GOT3 (cell line): ENCODE results near the gene RUNX2.
"Not testable (repeated sequence)": the region's sequence is repeated elsewhere in the genome, so short reads cannot be mapped to it uniquely, and the experiment has no call there.

Experiments
- DNase-seq: peaks from one replicate; lab custom pipeline; 2025; ENCODE audit warnings: mixed read lengths; lab: John Stamatoyannopoulos, UW

RUNX2 gene

GRCh38 chr6:45555981-45556771 lies 228.0 kb downstream of the RUNX2 start:
- DNase-seq: no peak

- DNase-seq: no peak
These were observed 228.7 kb downstream of the RUNX2 start for GRCh38 chr6:45556828-45557227.

GRCh38 chr6:45557454-45557853 lies 229.3 kb downstream of the RUNX2 start:
- no peak for DNase-seq

- DNase-seq: no peak
These were observed 230.7 kb downstream of the RUNX2 start for GRCh38 chr6:45558858-45559257.

- not testable (repeated sequence) for DNase-seq
These were observed 232.2 kb downstream of the RUNX2 start for GRCh38 chr6:45560321-45560820.

GRCh38 chr6:45562171-45562570 lies 234.0 kb downstream of the RUNX2 start:
- DNase-seq: no peak

- no peak for DNase-seq
These were observed 234.9 kb downstream of the RUNX2 start for GRCh38 chr6:45563041-45563440.

- DNase-seq: no peak
These were observed 235.7 kb downstream of the RUNX2 start for GRCh38 chr6:45563844-45564243.

- DNase-seq: no peak
These were observed 238.8 kb downstream of the RUNX2 start for GRCh38 chr6:45566882-45567281.

GRCh38 chr6:45567879-45568278 lies 239.7 kb downstream of the RUNX2 start:
- DNase-seq: no peak

GRCh38 chr6:45568626-45569025 lies 240.5 kb downstream of the RUNX2 start:
- DNase-seq: no peak

GRCh38 chr6:45569210-45569945 lies 241.2 kb downstream of the RUNX2 start:
- DNase-seq: no peak

GRCh38 chr6:45571159-45571558 lies 243.0 kb downstream of the RUNX2 start:
- no peak for DNase-seq

- no peak for DNase-seq
These were observed 244.7 kb downstream of the RUNX2 start for GRCh38 chr6:45572833-45573232.

- DNase-seq: no peak
These were observed 245.9 kb downstream of the RUNX2 start for GRCh38 chr6:45574014-45574461.

- no peak for DNase-seq
These were observed 246.8 kb downstream of the RUNX2 start for GRCh38 chr6:45574885-45575284.

- DNase-seq: no peak
These were observed 248.8 kb downstream of the RUNX2 start for GRCh38 chr6:45576648-45577624.

- no peak for DNase-seq
These were observed 249.8 kb downstream of the RUNX2 start for GRCh38 chr6:45577836-45578504.

- no peak for DNase-seq
These were observed 256.0 kb downstream of the RUNX2 start for GRCh38 chr6:45584127-45584526.

- DNase-seq: no peak
These were observed 258.4 kb downstream of the RUNX2 start for GRCh38 chr6:45586216-45587171.
